Measurements from ENCODE around the gene ATP2B3. TPM values are rescaled to one million over a fixed set of nuclear protein-coding genes. Genes with fewer than 3 reads are reported as not detected.

The ATP2B3 gene
- total RNA-seq, 4 donors from 2014 or later: not detected

- DNase-seq (ENCODE audit: low spot score) (no peak), ATAC-seq (ENCODE audit: low FRiP score) (no peak)
- no peak for TF ChIP-seq CTCF (IDR thresholded peaks at IDR 0.05)
These were observed 104.6 kb downstream of the ATP2B3 start for GRCh38 chrX:153621949-153622598.

- TF ChIP-seq CTCF (IDR thresholded peaks at IDR 0.05): no peak
- ATAC-seq (ENCODE audit: low FRiP score) (no peak), DNase-seq (ENCODE audit: low spot score) (no peak)
These were observed 105.3 kb downstream of the ATP2B3 start for GRCh38 chrX:153622661-153623309.

GRCh38 chrX:153623310-153624029, 106.0 kb downstream of the ATP2B3 start:
- ATAC-seq (ENCODE audit: low FRiP score) (no peak), DNase-seq (ENCODE audit: low spot score) (no peak)
- TF ChIP-seq CTCF (IDR thresholded peaks at IDR 0.05): no peak

GRCh38 chrX:153624196-153625091, 107.0 kb downstream of the ATP2B3 start:
- TF ChIP-seq CTCF (IDR thresholded peaks at IDR 0.05): no peak
- DNase-seq (ENCODE audit: low spot score): no peak
- no peak for ATAC-seq (ENCODE audit: low FRiP score)

GRCh38 chrX:153625271-153626024, 108.0 kb downstream of the ATP2B3 start:
- DNase-seq (ENCODE audit: low spot score) (no peak), ATAC-seq (ENCODE audit: low FRiP score) (no peak)
- no peak for TF ChIP-seq CTCF (IDR thresholded peaks at IDR 0.05)

- no peak for TF ChIP-seq CTCF (IDR thresholded peaks at IDR 0.05)
- no peak for DNase-seq (ENCODE audit: low spot score)
- ATAC-seq (ENCODE audit: low FRiP score): no peak
These were observed 108.7 kb downstream of the ATP2B3 start for GRCh38 chrX:153626025-153626633.
